Naive thymus-derived CD8-positive, alpha-beta T cell (primary cell): ENCODE results near the gene SGSM2. TPM values are rescaled to one million over a fixed set of nuclear protein-coding genes. Genes with fewer than 3 reads are reported as not detected.

Experiments
- ATAC-seq, 2 donors: fragments of 150-1000 bp; cut with Tn5 transposase in 1 of 2; sonication (Bioruptor Pico), chemical (Tn5 transposase) in 1 of 2; 1 replicate in 1 of 2; 2 replicates in 1 of 2; pipeline ENCODE4 v1.10.0; 2021; ENCODE audit warnings: mild to moderate bottlenecking in 2 of 2, moderate library complexity in 2 of 2
- POLR2A ChIA-PET: fragments of 350-600 bp; sonication (Branson Sonifier 250); formaldehyde crosslinking; loops from one replicate; lab custom pipeline; 2021; ENCODE audit warnings: antibody characterized with exemption; lab: Charles Lee
- DNase-seq, 10 donors: peaks; one replicate each; pipeline versions ENCODE4 v3.0.0 to v3.0.0-alpha.2; 2020 to 2022
- H3K27ac Mint-ChIP-seq, 10 donors: one replicate each; pipeline ENCODE4 v1.8.0; 2020 to 2022; ENCODE audit warnings: mild to moderate bottlenecking in 10 of 10, mixed read lengths in 10 of 10, moderate library complexity in 4 of 10, inconsistent platforms in 1 of 10
- H3K27me3 Mint-ChIP-seq, 5 donors: one replicate each; pipeline ENCODE4 v1.8.0; 2021 to 2022; ENCODE audit warnings: mixed read lengths in 5 of 5
- H3K36me3 Mint-ChIP-seq, 3 donors: one replicate each; pipeline ENCODE4 v1.8.0; 2020 to 2022; ENCODE audit warnings: mixed read lengths in 3 of 3, mild to moderate bottlenecking in 2 of 3, inconsistent platforms in 1 of 3
- H3K4me1 Mint-ChIP-seq, 4 donors: one replicate each; pipeline ENCODE4 v1.8.0; 2021 to 2022; ENCODE audit warnings: mixed read lengths in 4 of 4
- H3K4me3 Mint-ChIP-seq, 10 donors: one replicate each; pipeline ENCODE4 v1.8.0; 2020 to 2022; ENCODE audit warnings: mild to moderate bottlenecking in 10 of 10, mixed read lengths in 10 of 10, moderate library complexity in 6 of 10, inconsistent platforms in 1 of 10
- H3K9me3 Mint-ChIP-seq, 9 donors: one replicate each; pipeline ENCODE4 v1.8.0; 2020 to 2022; ENCODE audit warnings: mixed read lengths in 9 of 9, mild to moderate bottlenecking in 3 of 9, inconsistent platforms in 1 of 9, moderate library complexity in 1 of 9
- polyA plus RNA-seq, 3 donors: library from polyadenylated mRNA; unstranded; fragments of 300-500 nt; fragmentation: Illumina TruSeq; gene quantifications; one replicate each; pipeline ENCODE4 v1.2.3, GENCODE V29; 2021
- total RNA-seq, 8 experiments: library from RNA in 2 of 8; stranded (reverse) in 2 of 8; gene quantifications; one replicate each; pipeline ENCODE4 v1.2.3 and lab custom pipeline; 2021 to 2026

The SGSM2 gene
- total and polyA plus RNA-seq, 5 experiments from 2014 or later = 12.1 to 179 (median 22.6) TPM

DNA sequence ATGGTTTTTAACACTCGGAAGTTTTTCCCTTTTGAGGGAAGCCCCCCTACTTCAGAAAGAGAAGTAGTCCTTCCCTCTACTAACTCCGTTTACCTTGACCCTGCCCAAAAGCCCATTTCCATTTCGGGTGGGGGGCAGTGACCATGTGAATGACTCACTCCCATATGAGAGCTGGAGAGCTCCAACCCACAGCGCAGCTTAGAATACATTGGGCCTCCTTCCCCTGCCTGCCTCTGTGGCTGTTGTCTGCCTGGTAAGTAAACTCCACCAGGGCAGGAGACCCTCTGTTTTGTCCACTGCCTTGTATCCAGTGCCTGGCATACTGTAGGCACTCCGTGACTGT is 985 bp downstream of the SGSM2 start:
- no peak for ATAC-seq
- no peak for DNase-seq
- POLR2A ChIA-PET = interaction anchor here (0.5 to 4.2 kb wide), 6 partner anchors 14 to 422 kb away, joined by 3 to 38 read pairs (median 18); partner anchors contain the start of genes MNT, SMG6 and SRR
- H3K4me3 Mint-ChIP-seq = peak overlapping the region; percentile 77 to 100 (median 86)
- H3K4me1 Mint-ChIP-seq = peaks cover 21 to 51% (median 35%) of the 10 kb centered on the region in 4 donors
- H3K27me3 Mint-ChIP-seq = no peaks in the 10 kb centered on the region
- H3K27ac Mint-ChIP-seq = peak overlapping the region; percentile 63 to 93 (median 86)
- H3K9me3 Mint-ChIP-seq = no peaks in the 10 kb centered on the region
- peaks cover 6 to 14% (median 8%) of the 10 kb centered on the region in 3 donors for H3K36me3 Mint-ChIP-seq

DNA sequence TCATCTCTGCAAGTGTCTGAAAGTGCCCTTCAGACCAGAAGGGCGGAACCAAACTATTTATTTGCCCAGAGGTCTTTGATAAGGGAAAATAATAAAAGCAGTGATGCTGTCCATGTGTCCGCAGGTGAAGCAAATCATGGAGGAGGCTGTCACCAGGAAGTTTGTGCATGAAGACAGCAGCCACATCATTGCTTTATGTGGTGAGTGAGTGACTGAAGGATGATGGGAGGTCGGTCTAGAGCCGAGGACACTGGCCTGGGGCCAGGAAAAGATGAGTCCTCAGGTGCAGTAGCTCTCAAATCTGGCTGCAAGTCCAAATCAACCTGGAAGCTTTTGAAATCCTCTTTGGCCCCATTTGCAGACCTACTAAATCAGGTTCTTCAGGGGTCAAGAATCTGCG is 6.1 kb downstream of the SGSM2 start:
- Mint-ChIP-seq H3K36me3 (peaks cover 0 to 25% (median 0%) of the 10 kb centered on the region in 3 donors), H3K4me3 (peak overlapping the region in 5 of 10 donors; percentile 30 to 59 (median 40)), H3K27ac (peak overlapping the region in 9 of 10 donors; percentile 38 to 81 (median 66)), H3K27me3 (no peaks in the 10 kb centered on the region), H3K4me1 (peaks cover 13 to 42% (median 26%) of the 10 kb centered on the region in 4 donors), H3K9me3 (no peaks in the 10 kb centered on the region)
- DNase-seq (peak in 6 of 10 donors; percentile 14 to 38 (median 34)), ATAC-seq (peak; percentile 88 to 93)
- POLR2A ChIA-PET = interaction anchor here (1.6 kb wide), 1 partner anchor 10 kb away, joined by 7 read pairs; no protein-coding TSS in a partner anchor

DNA sequence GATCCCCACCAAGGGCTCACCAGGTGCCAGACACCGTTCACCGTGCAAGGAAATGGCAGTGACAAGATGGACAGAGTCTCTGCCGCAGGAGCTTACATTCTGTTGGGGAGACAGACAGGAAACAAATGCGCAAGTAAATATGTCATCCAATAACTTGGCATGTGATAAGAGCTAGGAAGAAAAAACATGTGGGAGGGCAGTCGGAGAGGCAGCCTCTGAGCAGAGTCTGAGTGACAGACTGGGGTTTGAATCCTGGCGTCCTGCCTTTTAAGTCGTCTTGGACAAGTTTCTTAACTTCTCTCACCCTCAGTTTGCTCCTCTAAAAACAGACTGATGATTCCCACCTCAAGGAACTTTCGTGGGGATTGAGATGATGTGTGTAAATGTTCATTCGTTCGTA is 7.2 kb downstream of the SGSM2 start:
- no peak for ATAC-seq
- Mint-ChIP-seq H3K36me3 (peaks cover 0 to 29% (median 0%) of the 10 kb centered on the region in 3 donors), H3K27ac (peak overlapping the region in 3 of 10 donors; percentile 3 to 43 (median 6)), H3K27me3 (no peaks in the 10 kb centered on the region), H3K9me3 (no peaks in the 10 kb centered on the region), H3K4me1 (peaks cover 13 to 34% (median 25%) of the 10 kb centered on the region in 4 donors), H3K4me3 (no peak overlapping the region)
- DNase-seq = no peak
- POLR2A ChIA-PET = interaction anchor here (0.7 to 1.6 kb wide), 2 partner anchors 9 kb away, joined by 3 to 7 read pairs; partner anchors contain the start of gene TSR1

DNA sequence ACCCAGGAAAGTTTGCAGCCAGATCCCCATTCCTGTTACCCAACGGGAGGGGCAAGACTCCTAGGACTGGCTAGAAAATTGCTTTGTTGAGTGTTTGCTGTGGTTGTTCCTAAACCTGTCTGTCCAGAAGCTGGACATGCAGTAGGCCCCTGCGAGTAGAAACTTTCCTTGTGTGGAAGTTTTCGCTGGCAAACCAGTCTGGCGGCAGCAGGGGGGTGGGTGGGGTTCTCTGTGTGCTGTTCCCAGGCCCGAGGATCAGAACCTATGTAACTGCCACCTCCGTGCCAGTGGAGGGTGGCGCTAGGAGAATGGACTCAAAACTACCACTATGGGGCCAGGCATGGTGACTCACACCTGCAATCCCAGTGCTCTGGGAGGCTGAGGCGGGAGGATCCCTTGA is 9.2 kb downstream of the SGSM2 start:
- Mint-ChIP-seq H3K27ac (no peak overlapping the region), H3K27me3 (no peaks in the 10 kb centered on the region), H3K4me1 (peaks cover 10 to 30% (median 23%) of the 10 kb centered on the region in 4 donors), H3K9me3 (no peaks in the 10 kb centered on the region), H3K4me3 (no peak overlapping the region), H3K36me3 (peaks cover 0 to 37% (median 0%) of the 10 kb centered on the region in 3 donors)
- ATAC-seq (no peak), DNase-seq (no peak)
- POLR2A ChIA-PET = interaction anchor here (0.8 kb wide), 1 partner anchor 36 kb away, joined by 3 read pairs; no protein-coding TSS in a partner anchor

DNA sequence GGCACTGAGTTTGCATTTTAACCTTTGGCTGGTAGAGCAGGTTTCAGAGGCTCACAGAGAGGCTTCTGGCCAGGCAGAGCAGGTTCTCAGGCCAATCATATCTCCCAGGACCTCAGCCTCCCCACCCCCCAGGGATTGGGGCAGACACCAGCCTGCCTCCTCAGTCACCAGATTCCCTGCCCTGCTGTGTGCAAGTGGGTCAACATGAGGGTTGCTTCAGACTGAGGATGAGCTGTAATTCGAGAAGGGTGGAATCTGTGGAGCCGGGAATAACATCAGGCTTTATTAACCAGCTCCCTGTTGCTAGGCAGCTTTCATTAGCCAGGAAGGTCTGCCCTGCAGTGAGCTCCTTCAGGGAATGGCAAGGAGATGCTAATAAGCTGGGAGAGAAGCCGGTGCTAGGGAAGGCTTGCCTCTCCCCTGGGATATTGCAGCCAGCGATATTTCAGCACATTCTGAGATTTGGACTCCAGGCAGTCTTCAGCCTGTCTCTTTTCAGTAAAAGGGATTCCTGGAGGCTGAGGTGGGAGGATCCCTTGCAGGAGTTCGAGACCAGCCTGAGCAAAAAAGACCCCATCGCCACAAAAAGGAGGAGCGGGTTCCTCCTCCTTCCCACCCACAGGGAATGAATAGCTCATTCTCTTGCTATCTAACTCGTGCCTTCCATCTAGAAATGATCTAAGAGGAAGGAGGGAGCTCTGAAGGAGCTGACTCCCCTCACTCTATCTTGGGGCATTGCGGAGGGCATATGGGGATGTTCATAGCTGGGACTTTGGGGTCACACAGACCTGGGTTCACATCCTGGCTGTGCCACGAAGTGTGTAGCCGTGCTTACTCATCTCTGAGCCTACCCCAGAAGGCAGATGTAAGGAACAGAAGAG is 10.7 kb downstream of the SGSM2 start:
- Mint-ChIP-seq H3K4me3 (no peak overlapping the region), H3K27ac (peak overlapping the region in 2 of 10 donors; percentile 29 to 60), H3K27me3 (no peaks in the 10 kb centered on the region), H3K4me1 (peaks cover 8 to 23% (median 13%) of the 10 kb centered on the region in 4 donors), H3K36me3 (peaks cover 0 to 29% (median 0%) of the 10 kb centered on the region in 3 donors), H3K9me3 (no peaks in the 10 kb centered on the region)
- POLR2A ChIA-PET = no interaction called here
- ATAC-seq (no peak), DNase-seq (no peak)

DNA sequence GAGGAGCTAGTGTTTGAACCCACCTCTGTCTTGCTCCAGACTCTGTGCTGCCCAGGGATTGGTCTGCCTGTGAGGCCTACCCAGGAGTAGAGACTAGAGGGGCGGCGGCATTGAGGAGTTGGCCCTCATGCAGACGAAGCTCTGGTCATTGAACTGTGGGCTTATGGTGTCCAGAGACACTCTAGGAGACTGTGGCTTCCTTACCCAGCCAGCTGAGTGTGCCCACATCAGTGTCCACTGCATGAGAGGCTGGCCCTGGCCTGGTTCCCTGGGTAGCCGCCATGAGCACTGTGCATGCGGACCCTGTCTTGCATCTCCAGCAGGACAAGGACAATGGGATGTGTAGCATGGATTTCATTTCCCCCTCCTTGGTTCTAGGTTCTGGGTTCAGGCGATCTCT is 14.0 kb downstream of the SGSM2 start:
- ATAC-seq = no peak
- Mint-ChIP-seq H3K4me1 (peaks cover 11 to 22% (median 17%) of the 10 kb centered on the region in 4 donors), H3K27ac (peak overlapping the region in 2 of 10 donors; percentile 33 to 41), H3K9me3 (no peaks in the 10 kb centered on the region), H3K36me3 (peaks cover 0 to 18% (median 0%) of the 10 kb centered on the region in 3 donors), H3K4me3 (no peak overlapping the region), H3K27me3 (no peaks in the 10 kb centered on the region)
- DNase-seq = no peak
- POLR2A ChIA-PET = interaction anchor here (4.8 kb wide), 1 partner anchor 14 kb away, joined by 31 read pairs; the partner anchor contains the start of genes SGSM2 and TSR1

DNA sequence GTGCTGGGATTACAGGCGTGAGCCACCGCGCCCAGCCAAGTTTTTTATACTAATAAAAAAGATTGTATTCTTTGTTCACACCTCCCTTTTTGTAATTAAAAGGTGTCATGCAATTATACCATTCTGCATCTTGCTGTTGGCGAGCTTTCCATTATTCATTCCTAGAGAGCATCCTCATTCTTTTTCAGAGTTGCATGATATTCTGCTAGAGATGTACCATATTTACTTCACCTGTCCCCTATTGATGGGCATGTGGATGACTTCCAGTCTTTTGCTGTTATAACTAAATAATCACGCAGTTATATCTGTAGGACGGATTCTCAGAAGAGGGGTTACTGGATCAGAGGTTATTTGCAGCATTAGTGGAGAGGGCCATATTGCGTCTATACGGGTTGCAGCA is 17.0 kb downstream of the SGSM2 start:
- POLR2A ChIA-PET = interaction anchor here (0.7 to 4.8 kb wide), 4 partner anchors 17 to 584 kb away, joined by 3 to 31 read pairs (median 3); partner anchors contain the start of genes SGSM2 and TSR1
- Mint-ChIP-seq H3K27me3 (no peaks in the 10 kb centered on the region), H3K4me1 (peaks cover 9 to 22% (median 17%) of the 10 kb centered on the region in 4 donors), H3K27ac (peak overlapping the region in 9 of 10 donors; percentile 83 to 97 (median 96)), H3K4me3 (peak overlapping the region in 6 of 10 donors; percentile 18 to 89 (median 46)), H3K36me3 (peaks cover 0 to 10% (median 0%) of the 10 kb centered on the region in 3 donors), H3K9me3 (no peaks in the 10 kb centered on the region)
- DNase-seq = no peak
- ATAC-seq = no peak

DNA sequence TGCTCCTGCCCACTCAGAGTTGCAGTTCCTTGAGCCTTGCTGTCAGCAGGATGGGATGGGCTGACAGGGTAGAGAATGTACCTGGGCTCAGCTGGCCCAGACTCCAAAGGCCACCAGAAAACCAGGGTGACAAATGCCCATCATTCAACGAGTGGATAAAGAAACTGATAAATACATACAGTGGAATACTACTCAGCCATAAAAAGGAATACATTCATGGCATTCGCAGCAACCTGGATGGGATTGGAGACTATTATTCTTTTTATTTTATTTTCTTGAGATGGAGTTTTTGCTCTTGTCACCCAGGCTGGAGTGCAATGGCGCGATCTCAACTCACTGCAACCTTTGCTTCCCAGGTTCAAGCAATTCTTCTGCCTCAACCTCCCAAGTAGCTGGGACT is 19.9 kb downstream of the SGSM2 start:
- no peak overlapping the region for H3K4me3 Mint-ChIP-seq
- H3K27ac Mint-ChIP-seq = no peak overlapping the region
- DNase-seq (no peak), ATAC-seq (no peak)
- H3K36me3 Mint-ChIP-seq = peaks cover 0 to 8% (median 0%) of the 10 kb centered on the region in 3 donors
- no peaks in the 10 kb centered on the region for H3K9me3 Mint-ChIP-seq
- H3K4me1 Mint-ChIP-seq = peaks cover 9 to 18% (median 17%) of the 10 kb centered on the region in 4 donors
- POLR2A ChIA-PET = no interaction called here
- no peaks in the 10 kb centered on the region for H3K27me3 Mint-ChIP-seq

DNA sequence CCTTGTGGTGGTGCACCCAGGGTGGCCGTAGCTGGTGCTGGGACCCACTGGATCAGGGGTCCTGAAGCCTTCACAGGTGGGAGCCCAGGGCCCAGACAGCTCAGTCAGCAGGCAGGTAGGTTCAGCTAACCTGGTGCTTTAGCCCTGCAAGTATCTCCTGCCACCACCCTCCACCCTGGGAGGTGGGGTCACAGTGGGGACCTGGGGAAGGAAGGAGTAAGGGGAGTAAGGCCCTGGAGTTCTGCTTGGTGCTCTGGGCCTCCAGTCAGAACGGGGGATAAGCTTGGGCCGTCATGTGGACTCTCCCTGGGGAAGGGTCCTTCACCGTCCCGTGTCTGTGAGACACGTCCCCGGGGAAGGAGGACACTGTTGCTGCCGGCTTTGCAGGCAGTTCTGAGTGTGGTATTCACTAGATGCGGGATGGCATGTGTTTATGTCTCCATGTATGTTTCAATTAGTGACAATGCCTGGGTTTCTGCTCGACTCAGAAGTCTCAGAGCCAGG is 20.7 kb downstream of the SGSM2 start:
- POLR2A ChIA-PET = no interaction called here
- H3K4me1 Mint-ChIP-seq = peaks cover 7 to 16% (median 16%) of the 10 kb centered on the region in 4 donors

DNA sequence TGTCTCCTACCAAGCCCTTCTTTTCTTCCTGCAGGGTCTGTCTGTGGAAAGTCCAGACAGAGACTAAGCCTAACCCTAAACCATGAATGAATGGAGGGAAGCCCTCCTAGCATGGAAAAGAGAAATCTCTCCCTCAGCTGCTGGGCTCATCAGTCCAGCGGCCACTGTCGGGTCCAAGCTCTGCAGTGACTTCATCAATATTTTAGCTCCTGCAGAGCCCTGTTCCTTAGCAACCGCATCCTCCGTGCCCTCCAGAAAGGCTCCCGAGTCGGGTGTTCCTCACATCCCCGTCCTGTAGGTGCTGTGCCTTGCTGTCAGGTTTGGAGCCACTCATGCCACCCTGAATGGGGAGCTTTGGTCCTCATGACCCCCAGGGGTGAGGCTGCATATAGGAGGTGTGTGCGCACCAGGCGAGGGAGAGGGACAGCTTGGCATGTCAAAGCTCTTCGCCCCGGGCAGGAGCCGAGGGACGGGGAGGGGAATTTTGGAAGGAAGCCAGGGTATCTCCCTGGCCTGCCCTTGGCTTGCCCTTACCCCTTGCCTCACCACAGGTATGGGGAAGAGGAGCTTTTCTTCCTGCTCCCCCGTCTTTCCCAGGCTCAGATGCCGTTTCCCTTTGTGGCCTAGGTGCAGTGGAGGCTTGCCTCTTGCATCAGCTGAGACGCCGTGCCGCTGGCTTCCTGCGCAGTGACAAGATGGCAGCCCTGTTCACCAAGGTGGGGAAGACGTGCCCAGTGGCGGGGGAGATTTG is 23.9 kb downstream of the SGSM2 start:
- Mint-ChIP-seq H3K4me3 (no peak overlapping the region), H3K27me3 (no peaks in the 10 kb centered on the region), H3K36me3 (peaks cover 0 to 30% (median 0%) of the 10 kb centered on the region in 3 donors), H3K27ac (peak overlapping the region in 6 of 10 donors; percentile 16 to 69 (median 38)), H3K4me1 (no peaks in the 10 kb centered on the region), H3K9me3 (no peaks in the 10 kb centered on the region)
- DNase-seq (no peak), ATAC-seq (no peak)
- POLR2A ChIA-PET = interaction anchor here (1.4 kb wide), 1 partner anchor 25 kb away, joined by 4 read pairs; the partner anchor contains the start of gene TSR1

More for the DNA sequence above, 20.7 kb downstream of the SGSM2 start:
- DNase-seq = no peak
- Mint-ChIP-seq H3K27ac (peak overlapping the region in 1 of 10 donors; percentile 37), H3K27me3 (no peaks in the 10 kb centered on the region), H3K9me3 (no peaks in the 10 kb centered on the region), H3K36me3 (peaks cover 0 to 13% (median 0%) of the 10 kb centered on the region in 3 donors), H3K4me3 (no peak overlapping the region)
- ATAC-seq = no peak

DNA sequence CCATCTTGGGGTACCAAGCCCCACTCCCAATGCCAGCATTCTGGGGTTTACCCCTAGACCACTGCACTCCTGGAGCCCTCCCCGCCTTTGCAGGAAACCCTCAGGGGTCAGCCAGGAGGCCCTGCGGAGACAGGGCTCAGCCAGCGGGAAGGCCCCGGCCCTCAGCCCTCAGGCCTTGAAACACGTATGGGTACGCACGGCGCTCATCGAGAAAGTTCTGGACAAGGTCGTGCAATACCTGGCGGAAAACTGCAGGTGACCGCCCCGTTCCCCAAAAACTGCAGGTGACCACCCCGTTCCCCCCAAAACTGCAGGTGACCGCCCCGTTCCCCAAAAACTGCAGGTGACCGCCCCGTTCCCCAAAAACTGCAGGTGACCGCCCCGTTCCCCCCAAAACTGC is 24.7 kb downstream of the SGSM2 start:
- Mint-ChIP-seq H3K4me1 (no peaks in the 10 kb centered on the region), H3K27ac (peak overlapping the region in 1 of 10 donors; percentile 25), H3K27me3 (no peaks in the 10 kb centered on the region), H3K9me3 (no peaks in the 10 kb centered on the region), H3K36me3 (peaks cover 0 to 35% (median 0%) of the 10 kb centered on the region in 3 donors), H3K4me3 (no peak overlapping the region)
- POLR2A ChIA-PET = no interaction called here
- no peak for DNase-seq
- no peak for ATAC-seq

DNA sequence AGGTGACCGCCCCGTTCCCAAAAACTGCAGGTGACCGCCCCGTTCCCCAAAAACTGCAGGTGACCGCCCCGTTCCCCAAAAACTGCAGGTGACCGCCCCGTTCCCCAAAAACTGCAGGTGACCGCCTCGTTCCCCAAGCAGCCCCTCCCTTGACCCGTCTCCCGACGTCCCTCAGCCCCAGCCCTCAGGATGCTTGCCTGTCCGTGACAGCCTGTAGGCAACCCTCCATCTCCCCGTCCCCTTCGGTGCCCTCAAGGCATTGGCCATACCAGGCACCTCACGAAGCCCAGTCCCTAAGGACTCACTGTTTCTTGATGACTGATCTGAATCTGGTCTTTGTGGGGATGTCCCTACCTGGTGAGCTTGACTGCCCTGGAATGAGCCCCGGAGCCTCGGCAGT is 25.1 kb downstream of the SGSM2 start:
- Mint-ChIP-seq H3K36me3 (peaks cover 0 to 37% (median 0%) of the 10 kb centered on the region in 3 donors), H3K27ac (peak overlapping the region in 1 of 10 donors; percentile 40), H3K4me1 (no peaks in the 10 kb centered on the region), H3K27me3 (no peaks in the 10 kb centered on the region), H3K4me3 (no peak overlapping the region), H3K9me3 (no peaks in the 10 kb centered on the region)
- ATAC-seq (no peak), DNase-seq (no peak)
- POLR2A ChIA-PET = no interaction called here
